Esophagus squamous epithelium (tissue), 4 donors: ENCODE results near the gene C18orf63.

Experiments used
- CTCF ChIP-seq, 6 experiments: fragments of 450-650 bp in 4 of 6; fragments of 200-600 bp in 2 of 6; sonication (generic) in 2 of 6; IDR thresholded peaks; one replicate each; pipeline ENCODE4 v1.5.1; 2016 to 2019; ENCODE audit warnings: antibody characterized with exemption in 6 of 6, mild to moderate bottlenecking in 4 of 6, moderate library complexity in 4 of 6
- POLR2A ChIP-seq, 4 donors: fragments of 450-650 bp; IDR thresholded peaks; one replicate each; pipeline ENCODE4 v1.6.1; 2017; ENCODE audit warnings: antibody characterized with exemption in 4 of 4, mild to moderate bottlenecking in 4 of 4, moderate library complexity in 3 of 4

DNA sequence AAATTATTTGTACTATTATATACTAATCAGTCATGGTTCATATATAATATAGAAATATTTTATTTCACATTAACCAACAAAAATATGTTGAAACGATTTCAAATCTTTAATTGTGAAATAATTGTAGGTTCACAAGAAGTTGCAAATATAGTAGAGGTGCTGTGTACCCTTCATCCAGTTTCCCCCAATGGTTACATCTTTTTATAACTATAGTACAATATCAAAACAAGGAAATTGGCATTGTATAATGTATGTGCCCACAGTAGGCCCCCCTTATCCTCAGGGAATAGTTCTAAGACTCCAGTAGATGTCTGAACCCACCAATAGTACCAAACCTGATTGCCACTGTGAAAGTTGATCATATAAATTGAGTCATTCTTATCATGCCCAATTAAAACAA, 16.5 kb upstream of the C18orf63 start:
- TF ChIP-seq CTCF (IDR thresholded peaks at IDR 0.05) (no peak), POLR2A (IDR thresholded peaks at IDR 0.05) (no peak)
